ENCODE results near the gene ZWILCH. TPM values are rescaled to one million over a fixed set of nuclear protein-coding genes. Genes with fewer than 3 reads are reported as not detected.

Gene ZWILCH
- total RNA-seq, 2 donors from 2014 or later = 28.1 to 40.9 TPM

GRCh38 chr15:66564136-66565041 lies 59.3 kb downstream of the ZWILCH start:
- H3K9me3 Mint-ChIP-seq = no peaks in the 10 kb centered on the region
- DNase-seq (ENCODE audit: low spot score in 2 of 2) (no peak), ATAC-seq (no peak)
- peak overlapping the region in 1 of 2 donors; percentile 78 for H3K27ac Mint-ChIP-seq
- H3K36me3 Mint-ChIP-seq = no peaks in the 10 kb centered on the region

DNA sequence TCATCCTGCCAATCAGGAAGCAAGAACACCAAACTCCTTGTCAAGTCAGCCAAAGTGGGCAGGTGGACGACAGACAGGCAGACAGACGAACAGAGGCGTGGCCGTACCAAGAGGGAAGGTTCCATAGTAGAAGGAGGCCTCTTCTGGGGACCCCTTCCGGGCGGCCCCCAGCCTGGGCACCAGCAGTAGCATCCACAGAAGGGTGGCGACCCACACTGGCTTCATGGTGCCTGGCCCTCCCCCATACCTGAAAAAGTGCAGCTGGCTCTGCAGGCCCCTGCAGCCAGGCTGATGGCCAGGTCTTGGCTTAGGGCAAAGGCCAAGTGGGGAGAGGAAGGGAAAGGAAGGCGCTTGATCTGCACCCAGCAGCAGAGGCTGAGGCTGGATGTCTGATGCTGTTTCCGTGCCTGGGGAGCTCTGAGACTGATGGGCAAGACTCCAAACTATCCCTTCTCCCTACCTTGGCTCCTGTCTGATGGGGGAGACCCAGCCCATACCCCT lies 60.1 kb downstream of the ZWILCH start:
- DNase-seq (ENCODE audit: low spot score in 2 of 2) (no peak), ATAC-seq (no peak)
- peak overlapping the region in 1 of 2 donors; percentile 78 for H3K27ac Mint-ChIP-seq
- H3K9me3 Mint-ChIP-seq = no peaks in the 10 kb centered on the region
- H3K36me3 Mint-ChIP-seq = no peaks in the 10 kb centered on the region

DNA sequence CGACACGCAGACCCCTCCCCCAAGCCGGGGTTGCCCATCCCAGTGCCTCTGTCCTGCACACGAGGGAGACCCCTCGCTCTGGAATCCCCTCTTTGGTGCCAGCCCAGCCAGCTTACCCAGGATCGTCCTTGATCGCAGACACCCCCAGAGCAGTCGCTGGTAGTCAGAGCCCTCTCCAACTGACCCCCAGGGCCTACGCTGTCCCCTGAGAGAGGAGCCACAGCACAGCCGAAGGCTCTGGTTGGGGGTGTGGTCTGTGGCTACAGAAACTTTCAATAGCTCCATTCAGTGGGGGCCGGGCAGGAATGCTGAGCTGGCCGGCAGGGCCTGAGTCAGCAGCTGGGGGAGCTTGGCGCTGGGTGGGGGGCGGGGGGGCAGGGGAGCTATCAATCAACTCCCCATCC lies 60.6 kb downstream of the ZWILCH start, which contains the start of gene LCTL:
LCTL (minus strand) TSS at position 258 of the 404 bp plus-strand sequence. CDS start 633 bp downstream, outside the sequence.
- H3K27ac Mint-ChIP-seq = peak within 1 kb of the TSS in 1 of 2 donors; percentile 78
- H3K9me3 Mint-ChIP-seq = no peaks in the 10 kb centered on the region
- ATAC-seq (no peak), DNase-seq (ENCODE audit: low spot score in 2 of 2) (no peak)
- H3K36me3 Mint-ChIP-seq = no peaks in the 10 kb centered on the region

DNA sequence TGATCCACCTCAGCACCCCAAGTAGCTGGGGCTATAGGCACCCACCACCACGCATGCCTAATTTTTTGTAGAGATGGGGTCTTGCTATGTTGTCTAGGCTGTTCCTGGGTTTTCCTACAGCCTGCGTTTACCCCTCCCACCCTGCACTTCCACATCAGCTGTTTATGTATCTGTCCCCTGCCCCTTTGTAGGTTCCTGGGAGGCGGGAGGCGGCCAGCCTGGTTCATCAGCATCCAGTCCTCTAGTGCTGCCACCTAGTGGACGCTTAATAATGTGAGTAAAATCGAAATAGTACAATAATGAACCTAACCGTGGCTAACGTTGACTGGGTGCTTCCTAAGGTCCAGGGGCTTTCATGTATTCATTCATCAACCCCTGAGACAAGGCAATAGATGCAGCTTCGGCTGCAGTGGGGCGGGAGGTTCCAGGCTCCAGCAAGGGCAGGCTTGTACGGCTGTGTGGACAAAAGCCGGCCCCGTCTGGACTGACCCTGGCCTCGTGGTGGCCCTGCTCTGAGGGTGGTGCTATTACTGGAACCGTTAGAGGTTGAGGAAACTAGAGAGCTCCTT lies 61.9 kb downstream of the ZWILCH start:
- Mint-ChIP-seq H3K36me3 (no peaks in the 10 kb centered on the region), H3K9me3 (no peaks in the 10 kb centered on the region), H3K27ac (peak overlapping the region in 1 of 2 donors; percentile 14)
- DNase-seq (ENCODE audit: low spot score in 2 of 2) = peak in 1 of 2 donors; percentile 76
- peak; percentile 78 to 80 for ATAC-seq

DNA sequence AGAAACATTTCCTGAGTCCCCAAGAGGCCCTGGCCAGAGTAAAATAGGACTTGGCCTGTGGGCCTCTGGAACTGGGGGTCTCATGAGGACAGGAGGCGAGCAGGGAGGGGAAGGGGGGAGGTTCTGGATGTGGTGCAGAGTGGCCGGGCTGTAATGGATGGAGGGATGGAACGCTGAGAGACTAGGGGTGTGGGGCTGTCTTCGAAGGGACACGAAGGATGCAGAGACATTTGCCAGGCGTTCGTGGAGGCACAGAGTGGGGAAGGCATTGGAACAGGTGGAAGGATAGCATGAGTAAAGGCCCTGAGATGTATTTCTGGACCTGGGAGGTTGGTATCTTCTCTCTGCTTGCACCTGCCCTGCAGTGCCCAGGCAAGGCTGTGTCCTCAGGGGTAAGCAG lies 62.8 kb downstream of the ZWILCH start:
- no peaks in the 10 kb centered on the region for H3K9me3 Mint-ChIP-seq
- H3K36me3 Mint-ChIP-seq = no peaks in the 10 kb centered on the region
- ATAC-seq = no peak
- DNase-seq (ENCODE audit: low spot score in 2 of 2) = no peak
- H3K27ac Mint-ChIP-seq = no peak overlapping the region

GRCh38 chr15:66569461-66570137 lies 64.5 kb downstream of the ZWILCH start:
- no peak overlapping the region for H3K27ac Mint-ChIP-seq

DNA sequence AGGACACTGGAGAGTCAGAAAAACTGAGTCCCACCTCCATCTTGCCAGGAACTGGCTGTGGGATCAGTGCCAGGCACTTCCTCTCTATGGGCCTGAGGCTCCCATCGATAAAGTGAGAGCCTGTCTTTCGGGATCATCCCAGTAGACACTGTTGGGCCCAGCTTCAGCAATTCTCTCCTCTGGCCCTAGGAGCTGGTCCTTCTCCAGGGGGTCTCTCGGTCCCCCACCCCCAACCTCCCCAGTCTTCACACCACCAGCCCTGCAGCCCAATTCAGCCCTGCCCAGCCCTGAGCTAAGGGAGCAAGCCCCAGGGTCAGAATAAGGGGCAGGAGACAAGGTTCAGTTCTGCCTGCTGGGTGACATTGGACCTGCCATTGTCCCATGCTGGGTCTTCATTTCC lies 65.2 kb downstream of the ZWILCH start:
- ATAC-seq = no peak
- no peak for DNase-seq (ENCODE audit: low spot score in 2 of 2)
- Mint-ChIP-seq H3K36me3 (no peaks in the 10 kb centered on the region), H3K9me3 (no peaks in the 10 kb centered on the region), H3K27ac (no peak overlapping the region)

More at GRCh38 chr15:66569461-66570137, 64.5 kb downstream of the ZWILCH start:
- Mint-ChIP-seq H3K9me3 (no peaks in the 10 kb centered on the region), H3K36me3 (no peaks in the 10 kb centered on the region)
- DNase-seq (ENCODE audit: low spot score in 2 of 2) = no peak
- no peak for ATAC-seq

GRCh38 chr15:66570842-66571478 lies 65.8 kb downstream of the ZWILCH start:
- no peak for DNase-seq (ENCODE audit: low spot score in 2 of 2)
- no peak for ATAC-seq
- no peaks in the 10 kb centered on the region for H3K9me3 Mint-ChIP-seq
- H3K36me3 Mint-ChIP-seq = no peaks in the 10 kb centered on the region
- H3K27ac Mint-ChIP-seq = no peak overlapping the region

DNA sequence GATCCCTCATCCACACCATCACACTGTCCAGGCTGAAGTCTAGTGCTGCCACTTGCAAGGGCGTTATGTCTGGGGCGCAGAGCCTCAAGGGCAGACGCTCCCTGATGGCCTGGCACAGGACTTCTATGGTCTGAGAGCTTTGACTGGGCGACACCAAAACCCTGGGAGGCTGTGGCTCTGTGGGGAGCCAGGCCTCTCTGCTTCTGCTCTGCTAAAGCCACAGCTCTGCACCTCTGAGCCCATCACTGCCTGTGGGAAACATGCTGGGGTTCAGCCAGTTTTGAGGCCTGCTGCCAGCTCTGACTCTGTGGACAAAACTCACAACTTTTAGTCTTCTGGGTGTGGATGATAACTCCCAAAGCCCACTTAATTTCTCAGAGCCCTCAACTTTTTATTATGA lies 67.0 kb downstream of the ZWILCH start:
- Mint-ChIP-seq H3K27ac (no peak overlapping the region), H3K36me3 (no peaks in the 10 kb centered on the region), H3K9me3 (no peaks in the 10 kb centered on the region)
- no peak for ATAC-seq
- DNase-seq (ENCODE audit: low spot score in 2 of 2) = no peak

- H3K9me3 Mint-ChIP-seq = no peaks in the 10 kb centered on the region
- DNase-seq (ENCODE audit: low spot score in 2 of 2) (peak in 1 of 2 donors; percentile 25), ATAC-seq (no peak)
- no peaks in the 10 kb centered on the region for H3K36me3 Mint-ChIP-seq
- no peak overlapping the region for H3K27ac Mint-ChIP-seq
These were observed 68.2 kb downstream of the ZWILCH start for GRCh38 chr15:66573348-66573718.

GRCh38 chr15:66573719-66574595 lies 68.8 kb downstream of the ZWILCH start:
- no peak for ATAC-seq
- Mint-ChIP-seq H3K27ac (no peak overlapping the region), H3K36me3 (no peaks in the 10 kb centered on the region), H3K9me3 (no peaks in the 10 kb centered on the region)
- DNase-seq (ENCODE audit: low spot score in 2 of 2) = no peak

- Mint-ChIP-seq H3K36me3 (no peaks in the 10 kb centered on the region), H3K27ac (no peak overlapping the region), H3K9me3 (no peaks in the 10 kb centered on the region)
- ATAC-seq (no peak), DNase-seq (ENCODE audit: low spot score in 2 of 2) (no peak)
These were observed 69.4 kb downstream of the ZWILCH start for GRCh38 chr15:66574596-66574950.

- Mint-ChIP-seq H3K27ac (no peak overlapping the region), H3K36me3 (no peaks in the 10 kb centered on the region), H3K9me3 (no peaks in the 10 kb centered on the region)
- ATAC-seq = peak in 1 of 2 donors; percentile 88
- DNase-seq (ENCODE audit: low spot score in 2 of 2) = no peak
These were observed 73.3 kb downstream of the ZWILCH start for GRCh38 chr15:66578286-66578875.

- Mint-ChIP-seq H3K27ac (peak overlapping the region in 1 of 2 donors; percentile 59), H3K9me3 (no peaks in the 10 kb centered on the region), H3K36me3 (no peaks in the 10 kb centered on the region)
- no peak for ATAC-seq
- no peak for DNase-seq (ENCODE audit: low spot score in 2 of 2)
These were observed 75.5 kb downstream of the ZWILCH start for GRCh38 chr15:66580643-66581042.

GRCh38 chr15:66581972-66582537 lies 76.9 kb downstream of the ZWILCH start:
- no peak for ATAC-seq
- no peak for DNase-seq (ENCODE audit: low spot score in 2 of 2)
- H3K27ac Mint-ChIP-seq = no peak overlapping the region
- no peaks in the 10 kb centered on the region for H3K9me3 Mint-ChIP-seq
- no peaks in the 10 kb centered on the region for H3K36me3 Mint-ChIP-seq
